HL-60 (cell line): Measurements from ENCODE around the gene MAN2A1.

Experiments
- DNase-seq, 2 experiments: peaks; one replicate each; pipeline ENCODE4 v3.0.0-alpha.2; 2010 to 2020; ENCODE audit warnings: low read depth in 1 of 2, low spot score in 1 of 2
- H3K27ac ChIP-seq: fragments of 250-450 bp; sonication (Bioruptor Pico); replicated peaks from 2 replicates; pipeline ENCODE4 v1.5.1; 2020; ENCODE audit warnings: mild to moderate bottlenecking, moderate library complexity
- H3K27me3 ChIP-seq: fragments of 250-450 bp; sonication (Bioruptor Pico); 2 replicates; pipeline ENCODE4 v1.5.1; 2021; ENCODE audit warnings: mild to moderate bottlenecking, moderate library complexity; ENCODE audit not compliant: insufficient read depth, poor library complexity, severe bottlenecking
- H3K4me3 ChIP-seq: replicated peaks from 2 replicates; pipeline ENCODE4 v1.5.1; 2011; ENCODE audit warnings: mild to moderate bottlenecking, control low read depth, low read length; ENCODE audit not compliant: insufficient read depth
- GABPA ChIP-seq: IDR thresholded peaks from 2 replicates; pipeline ENCODE4 v1.6.1; 2012; ENCODE audit warnings: low read depth
- POLR2AphosphoS5 ChIP-seq: IDR thresholded peaks from 2 replicates; pipeline ENCODE4 v1.6.1; 2012; ENCODE audit warnings: low read depth
- REST ChIP-seq: IDR thresholded peaks from 2 replicates; pipeline ENCODE4 v1.6.1; 2012; ENCODE audit warnings: low read depth; ENCODE audit not compliant: insufficient replicate concordance
- SPI1 ChIP-seq: IDR thresholded peaks from 2 replicates; pipeline ENCODE4 v1.6.1; 2012; ENCODE audit warnings: low read depth, mild to moderate bottlenecking, borderline replicate concordance
- TF ChIP-seq, protein P1 (sequence below): IDR thresholded peaks from one replicate; pipeline ENCODE4 v1.5.1; 2011; ENCODE audit warnings: low read length, control low read depth, inconsistent platforms; ENCODE audit not compliant: insufficient read depth

MAN2A1 gene

GRCh38 chr5:109855056-109855455, 165.3 kb downstream of the MAN2A1 start:
- Histone ChIP-seq H3K27me3 (no peaks in the 10 kb centered on the region), H3K27ac (no peak overlapping the region), H3K4me3 (no peak overlapping the region)
- TF ChIP-seq POLR2AphosphoS5 (no peak), SPI1 (no peak), GABPA (no peak), REST (no peak)
- TF ChIP-seq, protein P1, sequence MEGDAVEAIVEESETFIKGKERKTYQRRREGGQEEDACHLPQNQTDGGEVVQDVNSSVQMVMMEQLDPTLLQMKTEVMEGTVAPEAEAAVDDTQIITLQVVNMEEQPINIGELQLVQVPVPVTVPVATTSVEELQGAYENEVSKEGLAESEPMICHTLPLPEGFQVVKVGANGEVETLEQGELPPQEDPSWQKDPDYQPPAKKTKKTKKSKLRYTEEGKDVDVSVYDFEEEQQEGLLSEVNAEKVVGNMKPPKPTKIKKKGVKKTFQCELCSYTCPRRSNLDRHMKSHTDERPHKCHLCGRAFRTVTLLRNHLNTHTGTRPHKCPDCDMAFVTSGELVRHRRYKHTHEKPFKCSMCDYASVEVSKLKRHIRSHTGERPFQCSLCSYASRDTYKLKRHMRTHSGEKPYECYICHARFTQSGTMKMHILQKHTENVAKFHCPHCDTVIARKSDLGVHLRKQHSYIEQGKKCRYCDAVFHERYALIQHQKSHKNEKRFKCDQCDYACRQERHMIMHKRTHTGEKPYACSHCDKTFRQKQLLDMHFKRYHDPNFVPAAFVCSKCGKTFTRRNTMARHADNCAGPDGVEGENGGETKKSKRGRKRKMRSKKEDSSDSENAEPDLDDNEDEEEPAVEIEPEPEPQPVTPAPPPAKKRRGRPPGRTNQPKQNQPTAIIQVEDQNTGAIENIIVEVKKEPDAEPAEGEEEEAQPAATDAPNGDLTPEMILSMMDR, result no peak
- no peak for DNase-seq

- DNase-seq, result no peak
- TF ChIP-seq, protein P1, result no peak
- TF ChIP-seq POLR2AphosphoS5 (no peak), GABPA (no peak), SPI1 (no peak), REST (no peak)
- no peak overlapping the region for H3K27ac ChIP-seq
- H3K4me3 ChIP-seq, result no peak overlapping the region
- H3K27me3 ChIP-seq, result no peaks in the 10 kb centered on the region
These were observed 167.8 kb downstream of the MAN2A1 start for GRCh38 chr5:109857405-109858031.

DNA sequence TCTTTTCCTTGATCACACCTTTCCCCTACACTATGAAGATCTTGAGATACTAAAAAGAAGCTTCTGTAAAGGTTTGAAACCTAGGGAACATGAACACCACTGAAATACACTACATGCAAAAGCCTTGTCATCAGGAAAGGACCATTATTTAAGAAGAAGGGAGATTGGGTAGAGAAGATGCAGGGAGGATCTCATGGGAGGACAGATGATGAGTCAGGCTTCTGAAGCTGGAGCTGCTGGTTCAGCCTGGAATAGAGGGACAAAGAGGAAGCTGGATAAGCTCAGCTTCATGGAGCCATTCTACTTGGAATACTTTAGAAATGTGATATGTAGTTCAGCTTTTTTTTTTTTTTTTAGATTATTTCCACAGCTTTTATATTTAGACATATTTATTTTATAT, 169.8 kb downstream of the MAN2A1 start:
- H3K27me3 ChIP-seq, result no peaks in the 10 kb centered on the region
- H3K27ac ChIP-seq, result no peak overlapping the region
- TF ChIP-seq SPI1 (no peak), POLR2AphosphoS5 (no peak), GABPA (no peak), REST (no peak)
- TF ChIP-seq, protein P1, result no peak
- H3K4me3 ChIP-seq, result no peak overlapping the region
- no peak for DNase-seq
